CD4-positive, CD25-positive, alpha-beta regulatory T cell (primary cell): ENCODE data around the gene RFFL. TPM values are rescaled to one million over a fixed set of nuclear protein-coding genes. Genes with fewer than 3 reads are reported as not detected.
"Not testable (repeated sequence)": the region's sequence is repeated elsewhere in the genome, so short reads cannot be mapped to it uniquely, and the experiment has no call there.

ENCODE experiments used
- ATAC-seq, 2 donors: fragments of 150-1000 bp; cut with Tn5 transposase; one replicate each; pipeline ENCODE4 v1.10.0; 2021; ENCODE audit warnings: low read depth in 2 of 2, moderate number of reproducible peaks in 2 of 2, moderate library complexity in 1 of 2
- DNase-seq, 3 donors: peaks; one replicate each; pipeline versions ENCODE4 v3.0.0 to v3.0.0-alpha.2; 2012 to 2022; ENCODE audit warnings: mixed read lengths in 1 of 3
- H3K27ac ChIP-seq: one replicate; pipeline ENCODE4 v1.7.0; 2013; ENCODE audit warnings: mild to moderate bottlenecking, low read length; ENCODE audit not compliant: insufficient read depth, poor library complexity, severe bottlenecking
- H3K27me3 ChIP-seq: one replicate; pipeline ENCODE4 v1.7.0; 2013; ENCODE audit warnings: low read length; ENCODE audit not compliant: control insufficient read depth, insufficient read depth
- H3K36me3 ChIP-seq: one replicate; pipeline ENCODE4 v1.7.0; 2013; ENCODE audit warnings: mild to moderate bottlenecking, low read length, moderate library complexity; ENCODE audit not compliant: control insufficient read depth, insufficient read depth
- H3K4me1 ChIP-seq: 2 replicates; pipeline ENCODE4 v1.7.0; 2013; ENCODE audit warnings: mild to moderate bottlenecking, low read length; ENCODE audit not compliant: insufficient read depth, control insufficient read depth, poor library complexity, severe bottlenecking
- H3K4me3 ChIP-seq: one replicate; pipeline ENCODE4 v1.7.0; 2013; ENCODE audit warnings: low read depth, mild to moderate bottlenecking, low read length, moderate library complexity
- H3K9me3 ChIP-seq, 2 experiments: 1 replicate in 1 of 2; 2 replicates in 1 of 2; pipeline ENCODE4 v1.7.0; 2013; ENCODE audit warnings: low read length in 2 of 2, mild to moderate bottlenecking in 1 of 2, moderate library complexity in 1 of 2; ENCODE audit not compliant: control insufficient read depth in 2 of 2
- H3K27ac Mint-ChIP-seq, 3 donors: one replicate each; pipeline ENCODE4 v1.8.0; 2020 to 2022; ENCODE audit warnings: mild to moderate bottlenecking in 3 of 3, mixed read lengths in 3 of 3, moderate library complexity in 2 of 3
- H3K27me3 Mint-ChIP-seq: one replicate; pipeline ENCODE4 v1.8.0; 2022; ENCODE audit warnings: mild to moderate bottlenecking, mixed read lengths
- H3K36me3 Mint-ChIP-seq: one replicate; pipeline ENCODE4 v1.8.0; 2020; ENCODE audit warnings: mixed read lengths
- H3K4me1 Mint-ChIP-seq, 4 donors: one replicate each; pipeline ENCODE4 v1.8.0; 2020 to 2022; ENCODE audit warnings: mixed read lengths in 4 of 4, mild to moderate bottlenecking in 1 of 4
- H3K4me3 Mint-ChIP-seq, 4 donors: one replicate each; pipeline ENCODE4 v1.8.0; 2020 to 2022; ENCODE audit warnings: mild to moderate bottlenecking in 4 of 4, mixed read lengths in 4 of 4, moderate library complexity in 3 of 4
- H3K9me3 Mint-ChIP-seq, 7 donors: one replicate each; pipeline ENCODE4 v1.8.0; 2020 to 2022; ENCODE audit warnings: mixed read lengths in 7 of 7, mild to moderate bottlenecking in 3 of 7, moderate library complexity in 2 of 7
- polyA plus RNA-seq, 4 donors: library from polyadenylated mRNA; unstranded; fragments of 300-500 nt; fragmentation: Illumina TruSeq; gene quantifications; one replicate each; pipeline ENCODE4 v1.2.3, GENCODE V29; 2021
- total RNA-seq: library from RNA; stranded (reverse); gene quantifications from one replicate; pipeline ENCODE4 v1.2.3, GENCODE V29; 2022

The RFFL gene
- total and polyA plus RNA-seq, 5 donors from 2014 or later: 69.8 to 128 (median 82.9) TPM

DNA sequence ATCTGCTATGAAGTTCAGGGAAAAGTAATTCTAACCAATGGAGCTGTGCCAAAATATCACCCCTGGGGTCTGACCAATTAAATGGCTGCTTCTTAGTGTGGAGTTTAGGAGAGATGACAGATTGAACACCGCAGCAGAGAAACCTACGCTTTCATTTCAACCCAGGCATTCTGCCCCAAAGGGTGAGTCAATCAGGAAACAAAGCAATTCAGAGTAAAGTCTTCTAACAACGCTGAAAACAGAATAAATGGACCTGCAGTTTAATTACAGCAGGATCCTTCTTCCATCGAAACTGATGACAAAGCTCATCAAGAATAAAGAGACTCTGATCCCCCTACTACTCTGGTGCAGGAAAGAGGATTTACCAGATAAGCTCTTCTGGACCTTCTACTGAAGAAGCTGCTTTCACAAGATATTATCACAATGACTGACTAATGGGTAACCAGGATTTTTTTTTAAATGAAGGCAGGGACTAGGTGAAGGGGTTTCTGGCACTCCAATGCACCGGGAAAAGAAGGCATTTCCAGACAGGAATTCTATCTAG is 16.7 kb downstream of the RFFL start:
- peaks cover 52 to 84% (median 68%) of the 10 kb centered on the region in 4 donors for H3K4me1 Mint-ChIP-seq
- peak overlapping the region; percentile 92 to 97 (median 95) for H3K27ac Mint-ChIP-seq
- peaks cover 4% of the 10 kb centered on the region for H3K27me3 Mint-ChIP-seq
- Histone ChIP-seq H3K4me1 (peaks cover 96% of the 10 kb centered on the region), H3K9me3 (no peaks in the 10 kb centered on the region), H3K27ac (peak overlapping the region; percentile 86), H3K4me3 (peak overlapping the region; percentile 89), H3K36me3 (peaks cover 2% of the 10 kb centered on the region), H3K27me3 (no peaks in the 10 kb centered on the region)
- peaks cover 8% of the 10 kb centered on the region for H3K36me3 Mint-ChIP-seq
- ATAC-seq (peak; percentile 73 to 78), DNase-seq (peak; percentile 39 to 87 (median 65))
- H3K4me3 Mint-ChIP-seq: peak overlapping the region; percentile 73 to 86 (median 82)
- no peaks in the 10 kb centered on the region for H3K9me3 Mint-ChIP-seq

DNA sequence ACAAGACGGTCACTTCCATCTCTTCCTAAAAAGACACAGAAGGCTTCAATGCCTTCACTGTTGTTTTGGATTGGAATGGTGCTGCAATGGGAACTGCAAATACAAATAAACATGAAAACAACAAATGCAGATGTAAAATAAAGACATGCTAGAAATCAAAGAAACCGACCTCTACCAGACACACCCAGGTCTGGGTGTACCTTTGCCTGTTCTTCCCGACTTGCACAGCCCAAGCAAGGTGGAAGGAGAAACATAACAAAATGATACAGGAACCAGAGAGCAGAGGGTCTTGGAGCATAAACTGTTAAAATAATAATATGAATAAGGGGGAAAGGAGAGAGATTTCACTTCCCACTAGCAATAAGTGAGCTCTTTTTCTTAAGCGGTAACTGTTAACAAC is 17.3 kb downstream of the RFFL start:
- no peak for ATAC-seq
- Mint-ChIP-seq H3K36me3 (peaks cover 9% of the 10 kb centered on the region), H3K27ac (peak overlapping the region; percentile 92 to 97 (median 95)), H3K9me3 (no peaks in the 10 kb centered on the region), H3K4me3 (peak overlapping the region; percentile 73 to 86 (median 82)), H3K4me1 (peaks cover 49 to 83% (median 62%) of the 10 kb centered on the region in 4 donors), H3K27me3 (peaks cover 4% of the 10 kb centered on the region)
- peak overlapping the region; percentile 86 for H3K27ac ChIP-seq
- H3K36me3 ChIP-seq: peaks cover 4% of the 10 kb centered on the region
- DNase-seq: no peak
- H3K27me3 ChIP-seq: no peaks in the 10 kb centered on the region
- no peaks in the 10 kb centered on the region for H3K9me3 ChIP-seq
- H3K4me3 ChIP-seq: peak overlapping the region; percentile 89
- H3K4me1 ChIP-seq: peaks cover 90% of the 10 kb centered on the region

- H3K36me3 ChIP-seq, H3K9me3 ChIP-seq, ATAC-seq, H3K27me3 ChIP-seq, H3K9me3 Mint-ChIP-seq, H3K27me3 Mint-ChIP-seq: not testable (repeated sequence)
- Mint-ChIP-seq H3K4me1 (peaks cover 47 to 87% (median 60%) of the 10 kb centered on the region in 4 donors), H3K4me3 (peak overlapping the region; percentile 73 to 89 (median 84)), H3K27ac (peak overlapping the region; percentile 92 to 97 (median 95)), H3K36me3 (peaks cover 14% of the 10 kb centered on the region)
- peak in 1 of 3 donors; percentile 29 for DNase-seq
- peak overlapping the region; percentile 89 for H3K4me3 ChIP-seq
- H3K27ac ChIP-seq: peak overlapping the region; percentile 86
- peaks cover 83% of the 10 kb centered on the region for H3K4me1 ChIP-seq
These were observed 18.0 kb downstream of the RFFL start for GRCh38 chr17:35045458-35045979.

GRCh38 chr17:35044181-35044580 is 19.3 kb downstream of the RFFL start:
- ATAC-seq (no peak), DNase-seq (no peak)
- Mint-ChIP-seq H3K27me3 (peaks cover 4% of the 10 kb centered on the region), H3K4me3 (peak overlapping the region in 2 of 4 donors; percentile 73 to 82), H3K4me1 (peaks cover 45 to 80% (median 54%) of the 10 kb centered on the region in 4 donors), H3K36me3 (peaks cover 21% of the 10 kb centered on the region), H3K27ac (peak overlapping the region; percentile 92 to 97 (median 95)), H3K9me3 (no peaks in the 10 kb centered on the region)
- Histone ChIP-seq H3K4me1 (peaks cover 69% of the 10 kb centered on the region), H3K27me3 (no peaks in the 10 kb centered on the region), H3K27ac (peak overlapping the region; percentile 86), H3K9me3 (no peaks in the 10 kb centered on the region), H3K4me3 (no peak overlapping the region), H3K36me3 (peaks cover 5% of the 10 kb centered on the region)

DNA sequence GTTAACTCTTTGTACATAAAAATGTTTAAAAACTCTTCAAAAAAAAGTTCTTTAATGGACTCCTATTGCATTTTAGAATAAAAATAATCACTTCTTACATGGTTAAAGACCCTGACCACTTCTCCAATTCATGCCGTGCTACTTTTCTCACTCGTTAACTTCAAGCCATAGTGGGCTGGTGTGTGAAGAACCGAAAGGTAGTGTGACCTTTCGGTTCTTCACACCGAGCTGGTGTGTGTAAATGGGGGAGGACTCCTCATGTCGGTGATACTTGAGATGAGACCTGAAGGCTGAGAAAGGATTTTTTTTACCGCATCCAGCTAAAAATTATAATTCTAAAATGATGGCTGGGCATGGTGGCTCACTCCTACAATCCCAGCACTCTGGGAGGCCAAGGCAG is 22.1 kb downstream of the RFFL start:
- DNase-seq (no peak), ATAC-seq (no peak)
- Mint-ChIP-seq H3K9me3 (no peaks in the 10 kb centered on the region), H3K27me3 (no peaks in the 10 kb centered on the region), H3K27ac (peak overlapping the region in 2 of 3 donors; percentile 14 to 54), H3K36me3 (peaks cover 21% of the 10 kb centered on the region), H3K4me3 (no peak overlapping the region), H3K4me1 (peaks cover 46 to 82% (median 50%) of the 10 kb centered on the region in 4 donors)
- Histone ChIP-seq H3K4me1 (peaks cover 42% of the 10 kb centered on the region), H3K9me3 (no peaks in the 10 kb centered on the region), H3K4me3 (no peak overlapping the region), H3K36me3 (peaks cover 3% of the 10 kb centered on the region), H3K27ac (no peak overlapping the region), H3K27me3 (no peaks in the 10 kb centered on the region)

GRCh38 chr17:35038453-35038852 is 25.1 kb downstream of the RFFL start:
- ATAC-seq (no peak), DNase-seq (no peak)
- Histone ChIP-seq H3K9me3 (no peaks in the 10 kb centered on the region), H3K4me1 (peaks cover 12% of the 10 kb centered on the region), H3K4me3 (no peak overlapping the region), H3K27ac (no peak overlapping the region), H3K36me3 (peaks cover 14% of the 10 kb centered on the region), H3K27me3 (no peaks in the 10 kb centered on the region)
- Mint-ChIP-seq H3K27ac (peak overlapping the region in 2 of 3 donors; percentile 39 to 63), H3K27me3 (no peaks in the 10 kb centered on the region), H3K4me1 (peaks cover 31 to 66% (median 36%) of the 10 kb centered on the region in 4 donors), H3K9me3 (no peaks in the 10 kb centered on the region), H3K36me3 (peaks cover 21% of the 10 kb centered on the region), H3K4me3 (no peak overlapping the region)

- H3K36me3 ChIP-seq: peaks cover 20% of the 10 kb centered on the region
- H3K27ac Mint-ChIP-seq: no peak overlapping the region
- ATAC-seq (no peak), DNase-seq (no peak)
- H3K4me1 Mint-ChIP-seq: peaks cover 12 to 61% (median 42%) of the 10 kb centered on the region in 4 donors
- no peak overlapping the region for H3K4me3 Mint-ChIP-seq
- peaks cover 25% of the 10 kb centered on the region for H3K36me3 Mint-ChIP-seq
- peaks cover 11% of the 10 kb centered on the region for H3K4me1 ChIP-seq
- no peaks in the 10 kb centered on the region for H3K9me3 ChIP-seq
- H3K9me3 Mint-ChIP-seq: no peaks in the 10 kb centered on the region
- no peaks in the 10 kb centered on the region for H3K27me3 ChIP-seq
- no peak overlapping the region for H3K27ac ChIP-seq
- no peak overlapping the region for H3K4me3 ChIP-seq
- no peaks in the 10 kb centered on the region for H3K27me3 Mint-ChIP-seq
These were observed 32.7 kb downstream of the RFFL start for GRCh38 chr17:35030780-35031179.
